HG02642 (cell line): Measurements from ENCODE around the gene MUC2.

Experiments
- ATAC-seq: cut with Tn5 transposase; IDR thresholded peaks from one replicate; pipeline ENCODE4 v1.9.1; 2021; ENCODE audit warnings: mild to moderate bottlenecking; ENCODE audit not compliant: unreplicated experiment, poor library complexity

Gene MUC2

DNA sequence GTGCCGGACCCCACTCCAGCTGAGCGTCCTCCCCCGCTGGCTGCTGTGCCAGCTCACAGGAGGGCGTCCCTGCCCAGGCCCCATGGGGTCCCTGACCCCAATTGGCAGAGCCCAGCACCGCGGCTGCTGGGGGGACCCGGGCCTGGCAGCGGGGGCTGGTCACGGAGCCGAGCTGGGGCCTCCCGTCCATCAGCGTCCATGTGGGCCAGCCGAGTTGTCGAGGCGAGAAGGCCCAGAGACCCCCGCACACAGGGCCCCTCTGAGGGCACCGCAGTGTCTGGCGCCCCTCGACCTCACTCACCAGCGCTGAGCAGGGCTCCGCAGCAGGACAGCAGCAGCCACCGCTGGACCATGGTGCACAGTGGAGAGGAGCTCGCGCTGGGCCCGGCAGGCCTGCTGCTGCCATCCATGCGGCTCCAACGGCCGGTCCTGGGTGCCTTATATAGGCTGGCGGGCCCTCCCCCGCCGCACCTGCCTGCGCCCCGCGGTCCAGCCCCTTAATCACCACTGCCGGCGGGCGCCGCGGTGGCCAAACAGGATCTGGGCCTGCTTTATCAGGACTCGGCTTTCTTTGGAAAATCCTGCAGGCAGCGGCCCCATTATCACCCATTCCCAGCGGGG, 38.3 kb upstream of the MUC2 start, which contains the start of gene MUC6:
TSS of gene MUC6 (minus strand) at position 416 of the 621 bp plus-strand sequence. CDS start at position 353, 63 bp downstream.
- ATAC-seq: no peak

DNA sequence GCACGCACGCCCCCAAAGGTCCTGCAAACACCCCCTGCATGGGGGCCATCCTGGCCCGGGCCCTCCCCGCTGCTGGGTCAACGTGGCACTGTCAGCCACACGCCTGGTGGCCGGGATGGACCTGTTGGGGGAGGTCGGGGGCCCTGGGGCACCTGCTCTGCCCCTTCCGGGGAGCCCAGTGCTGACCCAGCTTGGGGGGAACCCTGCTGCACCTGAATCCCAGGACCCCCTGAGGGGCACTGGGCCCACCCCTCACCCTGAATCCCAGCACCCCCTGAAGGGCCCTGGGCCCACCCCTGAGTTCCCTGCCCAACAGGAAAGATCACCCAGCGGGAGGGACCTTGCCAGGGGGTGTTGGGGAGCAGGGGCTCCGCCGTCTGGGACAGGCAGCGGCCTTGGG, 37.7 kb upstream of the MUC2 start:
- no peak for ATAC-seq

DNA sequence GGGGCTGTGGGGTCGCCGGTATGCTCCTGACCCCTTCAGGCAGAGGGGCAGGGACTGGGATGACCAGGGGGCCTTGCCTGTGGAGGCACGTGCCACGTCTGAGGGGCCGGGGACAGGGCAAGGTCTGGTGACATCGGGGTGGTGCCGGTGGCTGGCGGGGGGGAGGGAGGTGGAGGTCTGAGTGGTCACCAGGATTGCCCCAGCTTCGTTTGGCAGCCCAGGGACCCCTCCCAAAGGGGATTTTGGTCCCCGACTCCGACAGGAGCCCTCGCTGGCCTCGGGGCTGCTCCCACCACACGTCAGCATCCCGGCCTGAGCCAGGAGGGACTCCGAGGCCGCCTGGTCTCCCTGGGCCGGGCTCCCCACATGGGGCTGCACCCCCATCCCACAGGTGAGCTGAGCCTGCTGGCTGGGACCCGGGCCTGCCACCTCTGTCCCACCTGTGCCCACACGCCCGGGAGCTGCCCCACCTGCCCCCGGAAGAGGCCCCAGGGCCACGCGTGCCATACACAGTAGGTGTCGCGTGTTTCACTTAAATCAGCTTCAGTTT, 37.1 kb upstream of the MUC2 start:
- ATAC-seq: no peak

DNA sequence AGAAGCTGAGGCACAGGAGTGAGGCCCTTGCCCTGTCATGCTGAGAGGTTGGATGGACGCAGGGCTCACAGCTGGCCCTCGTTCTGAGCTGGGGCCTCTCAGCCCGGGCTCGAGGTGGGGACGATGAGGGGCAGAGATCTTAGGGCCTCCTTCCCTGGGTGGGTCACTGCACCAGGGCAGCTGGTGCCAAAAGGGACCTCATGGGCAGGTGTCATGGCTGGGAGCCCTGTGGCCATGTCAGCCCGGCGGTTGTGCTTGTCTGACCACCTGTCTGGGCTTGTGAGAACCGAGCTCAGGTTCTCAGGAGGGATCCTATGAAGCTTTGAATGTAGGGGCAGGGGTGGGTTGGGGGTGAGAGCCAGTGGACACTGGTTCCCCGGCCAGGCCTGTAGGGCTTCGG, 36.3 kb upstream of the MUC2 start:
- no peak for ATAC-seq

DNA sequence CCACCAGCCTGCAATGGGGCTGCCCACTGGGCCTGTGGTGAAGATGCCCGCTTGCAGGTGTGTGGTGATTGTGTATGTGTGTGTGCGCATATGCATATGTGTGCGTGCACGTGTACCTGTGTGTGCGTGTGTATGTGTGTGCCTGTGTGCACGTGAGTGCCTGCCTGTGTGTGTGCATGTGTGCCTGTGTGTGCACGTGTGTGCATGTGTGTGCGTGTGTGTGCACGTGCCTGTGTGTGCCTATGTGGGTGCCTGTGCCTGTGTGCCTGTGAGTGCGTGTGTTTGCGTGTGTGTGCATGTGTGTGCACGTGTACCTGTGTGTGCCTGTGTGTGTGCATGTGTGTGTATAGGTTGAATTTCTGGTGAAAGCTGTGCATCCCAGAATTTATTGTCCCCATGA, 35.8 kb upstream of the MUC2 start:
- ATAC-seq: no peak

DNA sequence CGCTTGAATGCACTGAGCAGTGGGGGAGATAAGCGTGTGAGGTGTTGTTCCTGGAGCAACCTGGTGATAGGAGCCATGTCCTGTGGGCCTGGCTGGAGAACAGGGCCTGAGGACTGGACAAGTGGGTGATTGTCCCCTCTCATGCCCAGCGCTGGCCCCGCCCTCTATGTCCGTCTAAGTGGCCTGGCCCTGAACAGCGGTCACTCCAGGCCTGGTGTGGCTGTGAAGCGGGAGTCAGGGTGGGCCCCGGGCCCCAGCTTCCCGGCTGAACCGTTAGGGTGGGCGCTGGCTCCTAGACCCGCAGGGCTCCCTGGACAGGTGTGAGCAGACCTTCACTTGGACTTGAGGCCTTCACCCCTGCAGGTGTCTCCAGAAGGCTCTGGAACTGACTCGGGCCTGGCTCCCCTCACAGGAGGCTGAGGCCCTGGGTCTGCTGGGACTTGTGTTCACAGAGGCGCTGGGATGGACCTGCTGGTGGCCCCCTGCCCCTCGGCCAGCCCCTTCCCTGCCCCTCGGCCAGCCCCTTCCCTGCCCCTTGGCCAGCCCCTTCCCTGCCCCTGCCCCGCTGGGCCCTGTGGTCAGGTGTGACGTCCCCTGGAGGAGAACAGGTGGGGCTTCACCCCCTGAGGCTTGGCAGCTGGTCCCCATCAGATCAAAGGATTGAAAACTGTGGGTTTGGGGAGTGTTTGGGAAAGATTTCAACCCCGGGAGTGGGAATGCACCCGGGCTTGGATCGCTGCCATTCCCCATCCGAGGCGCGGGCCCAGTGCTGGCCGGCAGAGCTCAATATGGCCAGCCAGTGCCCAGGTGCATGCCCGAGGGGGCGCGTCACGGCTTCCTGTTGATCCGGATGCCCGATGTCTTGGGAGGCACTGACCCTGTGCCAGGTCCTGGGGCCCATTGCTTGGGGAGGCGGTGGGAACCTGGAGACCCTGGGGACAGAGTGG, 34.9 kb upstream of the MUC2 start:
- no peak for ATAC-seq

DNA sequence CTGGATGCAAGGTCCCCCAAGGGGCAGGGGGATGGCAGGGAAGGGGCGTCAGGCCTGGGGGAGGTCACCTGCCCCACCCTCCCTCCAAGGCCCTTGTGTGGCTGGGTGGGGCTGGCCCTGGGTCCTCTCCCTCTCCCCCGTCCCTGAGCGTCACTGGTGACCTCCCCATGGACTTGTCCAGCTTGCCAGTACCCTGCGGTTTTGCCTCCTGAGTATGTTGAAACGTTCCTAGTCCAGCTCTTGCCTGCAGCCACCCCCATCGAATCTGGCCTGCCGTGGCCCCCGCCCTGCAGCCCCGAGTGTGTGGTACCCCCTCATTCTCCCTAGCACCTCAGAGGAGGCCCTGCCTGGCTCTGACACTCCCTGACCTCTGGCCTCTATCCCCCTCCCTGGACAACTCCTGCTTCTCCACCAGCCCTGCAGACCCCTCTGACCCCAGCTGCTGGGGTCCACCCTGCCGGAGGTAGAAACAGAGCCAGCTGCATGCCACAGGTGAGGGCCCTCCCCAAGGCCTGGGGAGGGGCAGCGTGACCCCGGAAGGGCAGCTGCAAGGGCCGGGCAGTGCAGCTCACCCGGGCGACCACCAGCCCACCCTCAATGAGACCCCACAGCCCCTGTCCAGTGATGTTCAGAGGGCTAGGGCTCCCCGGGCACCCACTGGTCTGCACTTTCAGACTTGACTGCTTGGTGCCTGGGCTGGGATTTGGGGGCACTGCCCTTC, 34.1 kb upstream of the MUC2 start:
- no peak for ATAC-seq

DNA sequence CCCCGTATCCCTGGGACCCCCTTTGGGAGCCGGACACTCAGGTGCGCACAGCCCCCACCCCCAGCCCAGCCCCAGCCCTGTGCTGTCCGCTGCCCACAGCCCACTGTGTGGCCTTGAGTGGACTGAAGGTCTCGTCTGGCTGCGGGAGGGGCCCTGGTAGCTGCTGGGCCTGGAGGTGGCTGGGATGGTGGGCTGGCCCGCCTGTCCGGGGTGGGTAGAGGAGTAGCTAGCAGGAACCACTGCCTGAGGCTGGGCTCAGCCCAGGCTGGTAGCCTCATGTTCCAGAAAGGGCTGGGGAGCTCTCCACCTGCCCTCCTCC, 33.6 kb upstream of the MUC2 start:
- ATAC-seq: no peak

DNA sequence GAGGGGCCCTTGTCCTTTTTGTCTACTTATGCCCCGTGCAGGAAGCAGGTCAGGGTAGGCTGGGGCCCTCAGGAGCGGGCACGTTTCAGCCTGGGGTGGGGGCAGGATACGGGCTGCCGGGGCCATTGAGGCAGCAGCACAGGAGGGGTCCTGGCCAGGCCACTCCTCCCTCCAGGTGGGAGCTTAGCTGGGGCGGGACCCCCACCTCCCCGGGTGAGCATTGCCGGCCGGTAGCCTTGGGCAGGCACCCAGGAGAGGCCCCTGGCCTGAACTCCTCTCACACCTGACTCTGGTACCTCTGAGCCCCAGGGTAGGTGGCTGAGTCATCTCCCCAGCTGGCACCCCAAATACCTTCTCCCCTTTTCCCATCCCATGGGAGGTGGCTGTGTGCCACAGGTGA, 33.2 kb upstream of the MUC2 start:
- ATAC-seq: no peak

DNA sequence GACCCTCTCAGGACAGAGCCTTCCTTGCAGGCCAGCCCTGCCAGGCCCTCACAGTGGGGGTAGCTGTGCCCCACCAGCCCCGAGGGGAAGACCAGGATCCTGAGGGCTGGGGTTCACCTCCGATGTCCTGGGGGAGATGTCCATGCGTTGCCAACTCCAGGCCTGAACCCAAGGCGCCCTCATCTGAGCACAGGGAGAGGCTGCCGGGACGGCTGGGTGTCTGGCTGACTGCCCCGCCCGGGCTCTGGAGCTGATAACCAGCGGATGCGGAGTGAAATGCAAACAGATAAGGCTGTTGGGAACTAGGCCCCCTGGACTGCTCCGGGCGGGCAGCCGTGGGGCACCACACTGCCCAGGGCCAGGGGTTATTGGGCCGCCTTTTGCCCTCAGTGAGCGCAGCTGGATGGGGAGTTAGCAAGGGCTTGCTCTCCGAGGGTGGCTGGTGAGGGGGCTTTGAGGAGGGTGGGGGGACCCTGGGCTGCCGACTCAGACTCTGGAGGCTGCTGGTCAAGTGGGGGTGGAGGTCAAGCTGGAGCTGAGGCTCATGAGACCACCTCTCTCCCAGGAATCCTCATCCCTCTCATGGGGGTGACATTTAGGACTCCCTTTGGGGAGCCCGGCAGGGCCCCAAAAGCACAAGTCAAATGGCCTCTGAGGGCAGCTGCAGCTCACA, 32.6 kb upstream of the MUC2 start:
- no peak for ATAC-seq

DNA sequence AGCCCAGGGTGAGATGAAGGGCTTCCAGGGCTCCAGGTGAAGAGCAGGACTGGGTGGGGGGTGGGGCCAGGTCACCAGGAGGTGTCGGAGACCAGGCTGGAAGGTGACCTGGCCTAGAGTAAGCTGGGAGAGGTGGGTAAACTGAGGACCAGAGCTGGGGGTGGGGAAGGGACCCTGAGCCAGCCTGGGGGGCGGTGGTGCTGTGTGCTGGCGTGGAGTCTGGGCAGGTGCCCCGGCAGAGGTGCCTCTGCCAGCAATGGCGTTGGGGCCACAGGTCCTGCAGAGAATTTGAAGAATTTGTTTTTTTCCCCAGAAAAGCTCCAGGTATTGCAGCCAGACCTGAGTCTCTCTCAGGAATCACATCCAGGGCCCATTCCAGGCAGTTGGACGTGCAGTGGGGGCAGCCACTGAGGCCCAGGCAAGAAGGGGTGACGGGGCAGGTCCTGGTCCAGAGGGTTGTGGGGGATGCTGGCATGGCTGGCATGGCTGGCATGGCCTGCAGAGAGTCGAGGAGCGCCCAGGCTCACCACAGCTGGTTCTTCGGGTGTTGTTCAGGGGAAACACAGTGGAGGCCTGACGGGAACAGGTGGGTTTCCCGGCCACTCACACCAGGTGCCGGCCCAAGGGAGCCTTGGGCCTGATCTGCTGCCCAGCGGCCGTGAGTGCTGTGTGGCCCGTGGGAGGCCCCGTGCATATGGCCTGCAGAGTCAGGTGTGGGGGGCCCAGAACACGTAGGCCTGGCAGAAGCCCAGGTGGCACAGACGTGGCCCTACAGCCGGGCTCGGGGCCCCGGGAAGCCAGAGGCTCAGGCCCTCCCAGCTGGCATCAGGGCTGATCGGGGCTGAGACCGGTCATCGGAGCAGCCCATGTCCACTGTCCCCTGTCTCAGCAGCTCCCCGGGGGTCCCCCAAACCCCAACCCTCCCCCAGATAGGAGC, 31.8 kb upstream of the MUC2 start:
- no peak for ATAC-seq

DNA sequence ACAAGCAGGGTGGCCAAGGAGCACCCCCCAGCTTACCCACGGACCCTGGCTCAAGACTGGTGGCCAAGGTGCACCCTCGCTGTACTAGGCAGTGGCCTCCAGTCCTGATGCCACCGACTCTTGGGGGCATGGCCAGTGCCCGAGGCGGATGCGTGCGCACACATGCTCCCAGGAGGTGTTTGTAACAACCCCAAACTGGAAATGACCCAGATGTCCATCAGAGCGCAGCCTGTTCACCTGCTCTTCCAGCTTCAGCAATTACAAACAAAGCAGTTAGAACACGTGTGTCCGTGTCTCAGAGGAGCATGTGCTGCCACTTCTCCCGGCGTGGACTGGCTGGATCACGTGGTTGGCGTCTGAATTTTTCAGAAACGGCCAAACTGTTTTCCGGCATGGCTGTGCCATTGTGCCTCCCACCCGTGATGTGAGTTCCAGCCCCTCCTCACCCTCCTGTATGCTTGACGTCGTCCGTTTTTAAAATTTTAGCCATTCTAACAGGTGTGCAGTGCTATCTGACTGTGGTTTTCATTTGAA, 31.0 kb upstream of the MUC2 start:
- ATAC-seq: no peak

DNA sequence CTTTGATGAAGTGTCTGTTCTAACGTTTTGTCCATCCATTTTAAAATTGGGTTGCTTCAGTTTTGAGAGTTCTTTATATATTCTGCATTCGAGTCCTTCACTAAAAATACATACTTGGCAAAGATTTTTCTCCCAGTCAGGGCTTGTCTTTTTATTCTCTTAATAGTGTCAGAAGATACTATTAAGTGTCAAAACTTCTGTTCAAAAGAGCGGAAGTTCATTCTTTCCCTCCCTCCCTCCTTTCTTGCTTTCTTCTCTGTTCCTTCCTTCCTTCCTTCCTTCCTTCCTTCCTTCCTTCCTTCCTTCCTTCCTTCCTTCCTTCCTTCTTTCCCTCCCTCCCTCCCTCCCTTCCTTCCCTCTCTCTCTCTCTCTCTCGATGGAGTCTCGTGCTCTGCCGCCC, 30.5 kb upstream of the MUC2 start:
- no peak for ATAC-seq

DNA sequence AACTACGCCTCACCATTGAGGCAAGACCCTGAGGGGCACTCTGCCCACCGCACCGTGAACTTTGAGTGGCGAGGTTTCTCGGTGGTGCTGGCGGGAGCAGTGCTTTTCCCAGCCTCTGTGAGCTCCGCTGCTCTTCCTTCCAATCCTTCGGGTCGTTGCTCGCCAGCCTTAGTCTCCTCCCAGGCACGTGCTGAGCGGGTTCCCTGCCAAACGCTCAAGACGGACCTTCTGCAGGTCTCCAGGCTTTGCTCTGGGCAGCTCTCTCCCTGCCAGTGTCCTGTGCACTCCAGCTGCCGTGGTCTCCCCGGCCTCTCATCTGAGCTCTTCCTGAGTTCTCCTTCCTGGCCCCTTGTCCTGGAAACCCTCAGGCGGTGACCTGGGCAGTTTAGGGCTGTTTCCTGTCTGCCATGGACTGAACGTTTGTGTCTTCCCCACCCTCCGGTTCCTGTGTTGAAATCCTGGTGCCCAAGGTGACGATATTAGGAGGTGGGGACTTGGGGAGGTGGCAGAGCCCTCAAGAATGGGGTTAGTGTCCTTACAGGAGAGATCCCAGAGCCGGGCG, 27.0 kb upstream of the MUC2 start:
- ATAC-seq: no peak

DNA sequence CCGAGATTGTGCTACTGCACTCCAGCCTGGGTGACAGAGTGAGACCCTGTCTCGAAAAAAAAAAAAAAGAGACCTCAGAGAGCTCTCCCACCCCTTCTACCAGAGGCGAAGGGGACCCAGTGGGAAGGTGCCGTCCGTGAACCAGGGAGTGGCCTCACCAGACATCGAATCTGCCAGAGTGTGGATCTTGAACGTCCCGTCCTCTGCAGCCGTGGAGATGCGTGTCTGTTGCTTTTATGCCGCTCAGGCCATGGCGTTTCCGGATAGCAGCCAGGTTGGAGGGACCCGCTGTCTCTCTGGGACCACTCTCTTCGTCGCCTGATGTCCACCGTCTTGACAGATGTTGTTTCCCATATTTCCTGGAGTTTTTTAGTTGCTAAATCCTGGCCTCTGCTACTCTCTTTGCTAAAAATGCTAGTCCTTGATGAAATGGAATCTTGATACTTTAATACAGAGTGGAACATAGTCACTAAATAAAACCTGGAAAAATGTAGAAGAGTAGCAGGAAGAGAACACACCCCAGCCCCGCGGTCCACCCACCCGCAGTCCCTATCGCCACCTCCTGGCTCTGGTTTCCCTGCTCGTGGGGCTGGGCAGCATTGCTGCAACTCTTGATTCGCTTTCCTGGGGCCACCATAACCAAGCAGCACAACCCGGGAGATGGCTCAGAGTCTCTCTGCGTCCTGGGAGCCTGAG, 26.2 kb upstream of the MUC2 start:
- no peak for ATAC-seq

DNA sequence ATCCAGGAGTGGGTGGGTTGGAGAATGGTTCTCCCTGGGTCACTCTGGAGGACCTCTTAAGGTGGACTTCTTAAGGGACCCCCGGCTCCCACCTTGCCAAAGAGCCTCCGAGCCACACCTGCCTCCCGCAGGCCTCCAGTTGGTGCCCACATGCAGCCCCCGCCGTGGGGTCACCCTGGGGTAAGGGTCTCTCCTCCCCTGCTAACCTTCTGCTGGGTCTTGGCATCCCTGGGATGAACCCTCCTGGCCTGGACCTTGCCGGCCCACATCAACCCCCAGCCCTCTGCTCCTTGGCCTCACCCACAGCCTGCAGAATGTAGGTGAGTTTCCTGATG, 25.6 kb upstream of the MUC2 start:
- no peak for ATAC-seq

DNA sequence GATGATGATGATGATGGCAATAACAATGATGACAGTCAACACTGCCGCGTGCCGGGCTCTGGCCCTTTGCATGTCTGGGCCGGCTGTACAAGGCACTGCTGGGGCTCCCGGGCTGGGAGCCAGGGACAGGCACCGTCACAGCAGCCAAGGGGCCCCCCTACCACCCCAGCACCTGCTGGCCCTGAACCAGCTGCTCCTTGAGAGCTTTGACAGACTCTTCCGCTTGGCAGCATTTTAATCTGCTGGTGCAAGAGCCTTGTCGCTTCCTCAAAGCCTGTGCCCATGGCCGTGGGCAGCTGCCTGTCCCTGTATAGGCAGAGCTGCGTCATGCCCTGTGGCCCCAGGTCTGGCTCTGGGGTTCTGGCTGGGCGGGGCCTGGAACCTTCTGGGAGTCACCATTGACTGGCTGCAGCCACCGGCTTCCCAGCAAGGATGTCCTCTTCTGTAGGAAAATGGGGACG, 25.2 kb upstream of the MUC2 start:
- ATAC-seq: no peak

DNA sequence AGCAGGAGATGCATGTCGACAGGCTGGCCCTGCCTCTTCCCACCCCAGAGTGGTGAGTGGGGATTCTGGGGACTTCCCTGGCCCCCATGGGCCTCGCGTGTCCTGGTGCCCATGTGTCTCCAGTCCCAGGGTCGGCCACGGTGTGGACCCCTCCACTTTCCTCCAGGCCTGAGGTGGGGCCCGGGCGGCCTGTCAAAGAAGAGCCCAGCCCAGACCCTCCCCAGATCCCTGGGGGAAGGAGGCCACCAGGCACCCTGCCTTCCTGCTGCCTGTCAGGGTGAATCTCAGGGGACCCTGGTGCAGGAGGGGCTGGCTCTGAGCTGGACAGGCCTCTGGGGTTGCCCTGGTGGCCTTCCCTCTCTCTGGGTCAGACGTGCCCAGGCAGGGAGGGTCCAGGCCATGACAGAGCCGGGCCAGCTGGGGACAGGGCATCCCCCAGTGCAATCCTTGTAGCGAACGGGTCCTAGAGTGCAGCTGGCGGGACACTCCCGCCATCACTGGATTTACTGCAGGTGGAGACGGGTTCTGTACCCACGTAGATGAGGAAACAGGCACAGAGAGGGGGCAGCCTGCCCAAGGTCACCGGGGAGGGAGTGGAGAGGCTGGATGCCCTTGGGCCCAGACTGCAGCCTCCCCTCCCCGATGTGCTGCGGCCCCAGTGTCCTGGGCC, 24.6 kb upstream of the MUC2 start:
- ATAC-seq: no peak
